ENCODE measurements around the gene PHLPP2.
"Not testable (repeated sequence)": the region's sequence is repeated elsewhere in the genome, so short reads cannot be mapped to it uniquely, and the experiment has no call there.

GRCh38 chr16:71614956-71615355 lies 109.5 kb downstream of the PHLPP2 start:
- not testable (repeated sequence) for TF ChIP-seq CTCF (IDR thresholded peaks at IDR 0.05); SIN3A (IDR thresholded peaks at IDR 0.05; ENCODE audit: borderline replicate concordance, insufficient read depth, low read depth, low read length); REST (IDR thresholded peaks at IDR 0.05; ENCODE audit: insufficient read depth in 1 of 2, low read depth in 2 of 2, low read length in 1 of 2); POLR2AphosphoS5 (IDR thresholded peaks at IDR 0.05; ENCODE audit: low read depth, low read length)

Data from Panc1 (cell line).